Cardiac fibroblast (primary cell): ENCODE results near the gene BET1L.

Experiments used
- DNase-seq, 2 donors: peaks; one replicate each; pipeline versions ENCODE4 v3.0.0 to v3.0.0-alpha.2; 2010; ENCODE audit warnings: low read depth in 2 of 2
- H3K4me3 ChIP-seq, 2 donors: replicated peaks in 1 of 2; 1 replicate in 1 of 2; 2 replicates in 1 of 2; pipeline ENCODE4 v1.5.1; 2011; ENCODE audit warnings: low read depth in 2 of 2, low read length in 2 of 2, mild to moderate bottlenecking in 2 of 2, moderate library complexity in 1 of 2
- CTCF ChIP-seq: IDR thresholded peaks from one replicate; pipeline ENCODE4 v1.5.1; 2011; ENCODE audit warnings: low read depth, mild to moderate bottlenecking, low read length, inconsistent platforms

BET1L gene

GRCh38 chr11:227824-228379 is 20.7 kb upstream of the BET1L start:
- DNase-seq: no peak
- no peak for TF ChIP-seq CTCF
- H3K4me3 ChIP-seq: no peak overlapping the region

- H3K4me3 ChIP-seq: no peak overlapping the region
- DNase-seq: peak in 1 of 2 donors; percentile 87
- TF ChIP-seq CTCF: no peak
These were observed 18.7 kb upstream of the BET1L start for GRCh38 chr11:225734-226453.

GRCh38 chr11:224424-224823 is 17.2 kb upstream of the BET1L start:
- no peak overlapping the region for H3K4me3 ChIP-seq
- TF ChIP-seq CTCF: no peak
- no peak for DNase-seq

- no peak for TF ChIP-seq CTCF
- DNase-seq: no peak
- no peak overlapping the region for H3K4me3 ChIP-seq
These were observed 16.7 kb upstream of the BET1L start for GRCh38 chr11:223884-224283.

GRCh38 chr11:223026-223789 is 16.0 kb upstream of the BET1L start:
- TF ChIP-seq CTCF: no peak
- no peak for DNase-seq
- no peak overlapping the region for H3K4me3 ChIP-seq

GRCh38 chr11:221998-222789 is 15.0 kb upstream of the BET1L start:
- no peak for DNase-seq
- no peak for TF ChIP-seq CTCF

More at GRCh38 chr11:221998-222789, 15.0 kb upstream of the BET1L start:
- H3K4me3 ChIP-seq: no peak overlapping the region
